Stimulated activated naive B cell treated with anti-CD40 and anti-IgM and Interleukin-4, amounts not matched to agents 10 μg/mL and 1 μg/mL and 100 μg/mL, for 72 hours (primary cell): ENCODE data around the gene PCDHB3.
"Not testable (repeated sequence)": the region's sequence is repeated elsewhere in the genome, so short reads cannot be mapped to it uniquely, and the experiment has no call there.

ENCODE experiments used
- ATAC-seq, 2 donors: fragments of 150-1000 bp; cut with Tn5 transposase; replicated peaks; 2 replicates each; pipeline ENCODE4 v1.10.0; 2021; ENCODE audit warnings: moderate library complexity in 1 of 2
- DNase-seq: peaks from one replicate; pipeline ENCODE4 v3.0.0; 2021
- H3K27ac Mint-ChIP-seq: one replicate; pipeline ENCODE4 v1.8.0; 2022; ENCODE audit warnings: mild to moderate bottlenecking, mixed read lengths
- H3K27me3 Mint-ChIP-seq, 2 donors: one replicate each; pipeline ENCODE4 v1.8.0; 2022; ENCODE audit warnings: mixed read lengths in 2 of 2
- H3K36me3 Mint-ChIP-seq, 2 donors: one replicate each; pipeline ENCODE4 v1.8.0; 2022; ENCODE audit warnings: mixed read lengths in 2 of 2, mild to moderate bottlenecking in 1 of 2
- H3K4me1 Mint-ChIP-seq, 2 donors: one replicate each; pipeline ENCODE4 v1.8.0; 2022; ENCODE audit warnings: mixed read lengths in 2 of 2, mild to moderate bottlenecking in 1 of 2
- H3K4me3 Mint-ChIP-seq, 2 donors: one replicate each; pipeline ENCODE4 v1.8.0; 2022; ENCODE audit warnings: mild to moderate bottlenecking in 2 of 2, mixed read lengths in 2 of 2, moderate library complexity in 1 of 2
- H3K9me3 Mint-ChIP-seq, 2 donors: one replicate each; pipeline ENCODE4 v1.8.0; 2022; ENCODE audit warnings: mixed read lengths in 2 of 2, mild to moderate bottlenecking in 1 of 2

PCDHB3 gene

GRCh38 chr5:141100243-141100805 is at the start of gene PCDHB3:
Gene PCDHB3, plus strand, starts transcription at chr5:141100473. Its CDS starts 177 bp downstream, at chr5:141100650.
- Mint-ChIP-seq H3K27me3 (peaks cover 24 to 37% of the 10 kb centered on the region in 2 donors), H3K9me3 (peaks cover 4 to 11% of the 10 kb centered on the region in 2 donors), H3K27ac (no peak within 1 kb of the TSS), H3K4me1 (peaks cover 0 to 6% of the 10 kb centered on the region in 2 donors), H3K36me3 (peaks cover 0 to 4% of the 10 kb centered on the region in 2 donors), H3K4me3 (peak within 1 kb of the TSS in 1 of 2 donors; percentile 42)
- ATAC-seq = no peak
- DNase-seq = no peak

- ATAC-seq (no peak), DNase-seq (no peak)
- H3K27ac Mint-ChIP-seq = no peak within 1 kb of the TSS
- peaks cover 4 to 9% of the 10 kb centered on the region in 2 donors for H3K4me1 Mint-ChIP-seq
- H3K9me3 Mint-ChIP-seq = peaks cover 4 to 9% of the 10 kb centered on the region in 2 donors
- peak within 1 kb of the TSS; percentile 56 to 73 for H3K4me3 Mint-ChIP-seq
- peaks cover 0 to 3% of the 10 kb centered on the region in 2 donors for H3K36me3 Mint-ChIP-seq
- peaks cover 31 to 46% of the 10 kb centered on the region in 2 donors for H3K27me3 Mint-ChIP-seq
Observed at GRCh38 chr5:141050622-141051520, 49.4 kb upstream of the PCDHB3 start, which contains the start of gene PCDHB1. Gene PCDHB1, plus strand, starts transcription at chr5:141051374. Its CDS starts 97 bp downstream, at chr5:141051471.

GRCh38 chr5:141051521-141051866 is 48.8 kb upstream of the PCDHB3 start:
- DNase-seq (no peak), ATAC-seq (no peak)
- Mint-ChIP-seq H3K36me3 (peaks cover 0 to 3% of the 10 kb centered on the region in 2 donors), H3K4me3 (peak overlapping the region; percentile 56 to 73), H3K9me3 (peaks cover 4 to 9% of the 10 kb centered on the region in 2 donors), H3K4me1 (peaks cover 4 to 9% of the 10 kb centered on the region in 2 donors), H3K27me3 (peaks cover 31 to 46% of the 10 kb centered on the region in 2 donors), H3K27ac (no peak overlapping the region)

- DNase-seq (no peak), ATAC-seq (no peak)
- H3K27me3 Mint-ChIP-seq = peaks cover 6 to 15% of the 10 kb centered on the region in 2 donors
- H3K4me3 Mint-ChIP-seq = no peak overlapping the region
- peaks cover 3 to 5% of the 10 kb centered on the region in 2 donors for H3K9me3 Mint-ChIP-seq
- no peaks in the 10 kb centered on the region for H3K36me3 Mint-ChIP-seq
- H3K27ac Mint-ChIP-seq = no peak overlapping the region
- H3K4me1 Mint-ChIP-seq = no peaks in the 10 kb centered on the region
Observed at GRCh38 chr5:141077826-141078225, 22.4 kb upstream of the PCDHB3 start.

GRCh38 chr5:141082228-141082627 is 18.0 kb upstream of the PCDHB3 start:
- H3K9me3 Mint-ChIP-seq = peaks cover 3% of the 10 kb centered on the region in 2 donors

GRCh38 chr5:141084487-141084989 is 15.7 kb upstream of the PCDHB3 start:
- peak; percentile 73 to 85 for ATAC-seq
- peak; percentile 13 for DNase-seq
- Mint-ChIP-seq H3K36me3 (peaks cover 0 to 4% of the 10 kb centered on the region in 2 donors), H3K27ac (peak overlapping the region; percentile 68), H3K4me1 (peaks cover 2 to 7% of the 10 kb centered on the region in 2 donors), H3K4me3 (peak overlapping the region; percentile 79 to 86), H3K9me3 (peaks cover 3% of the 10 kb centered on the region in 2 donors), H3K27me3 (peaks cover 14 to 33% of the 10 kb centered on the region in 2 donors)

More at GRCh38 chr5:141082228-141082627, 18.0 kb upstream of the PCDHB3 start:
- peaks cover 12 to 30% of the 10 kb centered on the region in 2 donors for H3K27me3 Mint-ChIP-seq
- H3K27ac Mint-ChIP-seq = no peak overlapping the region
- peaks cover 2 to 7% of the 10 kb centered on the region in 2 donors for H3K4me1 Mint-ChIP-seq
- ATAC-seq (no peak), DNase-seq (no peak)
- H3K36me3 Mint-ChIP-seq = peaks cover 0 to 4% of the 10 kb centered on the region in 2 donors
- no peak overlapping the region for H3K4me3 Mint-ChIP-seq

GRCh38 chr5:141094481-141095262 is 5.6 kb upstream of the PCDHB3 start, which contains the start of gene PCDHB2:
Gene PCDHB2, plus strand, starts transcription at chr5:141094615. Its CDS starts 176 bp downstream, at chr5:141094791.
- Mint-ChIP-seq H3K36me3 (peaks cover 6% of the 10 kb centered on the region in 2 donors), H3K4me3 (no peak within 1 kb of the TSS), H3K27ac (peak within 1 kb of the TSS; percentile 44), H3K4me1 (no peaks in the 10 kb centered on the region), H3K27me3 (peaks cover 27 to 43% of the 10 kb centered on the region in 2 donors), H3K9me3 (peaks cover 6 to 17% of the 10 kb centered on the region in 2 donors)
- DNase-seq (no peak), ATAC-seq (no peak)

GRCh38 chr5:141095263-141095641 is 5.0 kb upstream of the PCDHB3 start:
- Mint-ChIP-seq H3K9me3 (peaks cover 7 to 18% of the 10 kb centered on the region in 2 donors), H3K36me3 (peaks cover 6% of the 10 kb centered on the region in 2 donors), H3K4me1 (peaks cover 0 to 1% of the 10 kb centered on the region in 2 donors), H3K27ac (no peak overlapping the region), H3K4me3 (no peak overlapping the region), H3K27me3 (peaks cover 31 to 47% of the 10 kb centered on the region in 2 donors)
- ATAC-seq (no peak), DNase-seq (no peak)

- Mint-ChIP-seq H3K27me3 (peaks cover 40 to 49% of the 10 kb centered on the region in 2 donors), H3K9me3 (peaks cover 11 to 21% of the 10 kb centered on the region in 2 donors)
- H3K27ac Mint-ChIP-seq, DNase-seq, H3K4me3 Mint-ChIP-seq, ATAC-seq, H3K36me3 Mint-ChIP-seq, H3K4me1 Mint-ChIP-seq: not testable (repeated sequence)
Observed at GRCh38 chr5:141096181-141096580, 4.1 kb upstream of the PCDHB3 start.

GRCh38 chr5:141096586-141096985 is 3.7 kb upstream of the PCDHB3 start:
- Mint-ChIP-seq H3K27me3 (peaks cover 40 to 53% of the 10 kb centered on the region in 2 donors), H3K9me3 (peaks cover 12 to 21% of the 10 kb centered on the region in 2 donors)
- not testable (repeated sequence) for ATAC-seq, H3K27ac Mint-ChIP-seq, H3K4me1 Mint-ChIP-seq, DNase-seq, H3K4me3 Mint-ChIP-seq, H3K36me3 Mint-ChIP-seq

GRCh38 chr5:141101059-141101458 is 786 bp downstream of the PCDHB3 start:
- H3K9me3 Mint-ChIP-seq = peaks cover 4 to 11% of the 10 kb centered on the region in 2 donors
- H3K36me3 Mint-ChIP-seq = peaks cover 0 to 4% of the 10 kb centered on the region in 2 donors
- no peak overlapping the region for H3K27ac Mint-ChIP-seq
- H3K4me1 Mint-ChIP-seq = peaks cover 0 to 6% of the 10 kb centered on the region in 2 donors
- no peak for ATAC-seq
- H3K4me3 Mint-ChIP-seq = no peak overlapping the region
- no peak for DNase-seq
- H3K27me3 Mint-ChIP-seq = peaks cover 19 to 30% of the 10 kb centered on the region in 2 donors

- not testable (repeated sequence) for H3K4me3 Mint-ChIP-seq, H3K36me3 Mint-ChIP-seq, ATAC-seq, H3K4me1 Mint-ChIP-seq, H3K27ac Mint-ChIP-seq, DNase-seq
- peaks cover 4 to 11% of the 10 kb centered on the region in 2 donors for H3K9me3 Mint-ChIP-seq
- peaks cover 18 to 29% of the 10 kb centered on the region in 2 donors for H3K27me3 Mint-ChIP-seq
Observed at GRCh38 chr5:141102070-141102469, 1.8 kb downstream of the PCDHB3 start.

GRCh38 chr5:141102471-141102870 is 2.2 kb downstream of the PCDHB3 start:
- Mint-ChIP-seq H3K9me3 (peaks cover 4 to 11% of the 10 kb centered on the region in 2 donors), H3K27me3 (peaks cover 18 to 29% of the 10 kb centered on the region in 2 donors)
- H3K4me3 Mint-ChIP-seq, H3K4me1 Mint-ChIP-seq, ATAC-seq, H3K36me3 Mint-ChIP-seq, DNase-seq, H3K27ac Mint-ChIP-seq: not testable (repeated sequence)
